Type B pancreatic cell (in vitro differentiated cells): ENCODE measurements around the gene FGA. TPM values are rescaled to one million over a fixed set of nuclear protein-coding genes. Genes with fewer than 3 reads are reported as not detected.

Experiments used
- DNase-seq: peaks from one replicate; pipeline ENCODE4 v3.0.0; 2021; ENCODE audit warnings: mixed read lengths; ENCODE audit not compliant: unreplicated experiment; ENCODE audit errors: extremely low spot score
- H3K27ac Mint-ChIP-seq: 2 replicates; pipeline ENCODE4 v1.8.0; 2021; ENCODE audit warnings: mild to moderate bottlenecking, mixed read lengths
- H3K27me3 Mint-ChIP-seq: 2 replicates; pipeline ENCODE4 v1.8.0; 2021; ENCODE audit warnings: mixed read lengths
- H3K36me3 Mint-ChIP-seq: 2 replicates; pipeline ENCODE4 v1.8.0; 2021; ENCODE audit warnings: mixed read lengths
- H3K4me1 Mint-ChIP-seq: one replicate; pipeline ENCODE4 v1.8.0; 2021; ENCODE audit warnings: mixed read lengths; ENCODE audit not compliant: unreplicated experiment
- H3K4me3 Mint-ChIP-seq: 2 replicates; pipeline ENCODE4 v1.8.0; 2021; ENCODE audit warnings: mild to moderate bottlenecking, mixed read lengths
- H3K9me3 Mint-ChIP-seq: 2 replicates; pipeline ENCODE4 v1.8.0; 2021; ENCODE audit warnings: mixed read lengths
- CTCF ChIP-seq: fragments of 200-600 bp; sonication (generic); conservative IDR thresholded peaks from 2 replicates; pipeline ENCODE4 v1.5.0; 2021; ENCODE audit warnings: antibody characterized with exemption, mild to moderate bottlenecking
- total RNA-seq: library from RNA; stranded (reverse); gene quantifications from 2 replicates; pipeline ENCODE4 v1.2.1, GENCODE V29; 2021; ENCODE audit warnings: low replicate concordance

The FGA gene
- total RNA-seq, 1 donor from 2014 or later: 13.4 TPM

GRCh38 chr4:154577324-154577723 lies 13.2 kb downstream of the FGA start:
- Mint-ChIP-seq H3K4me3 (no peak overlapping the region), H3K27me3 (peaks cover 3% of the 10 kb centered on the region), H3K27ac (no peak overlapping the region), H3K4me1 (no peaks in the 10 kb centered on the region), H3K36me3 (no peaks in the 10 kb centered on the region), H3K9me3 (no peaks in the 10 kb centered on the region)
- TF ChIP-seq CTCF: no peak
- DNase-seq: no peak

- no peak for DNase-seq
- Mint-ChIP-seq H3K4me1 (no peaks in the 10 kb centered on the region), H3K36me3 (no peaks in the 10 kb centered on the region), H3K4me3 (no peak overlapping the region), H3K9me3 (no peaks in the 10 kb centered on the region), H3K27me3 (peaks cover 3% of the 10 kb centered on the region), H3K27ac (no peak overlapping the region)
- no peak for TF ChIP-seq CTCF
Measured at GRCh38 chr4:154574311-154574710, 16.2 kb downstream of the FGA start.

GRCh38 chr4:154573190-154573870 lies 17.2 kb downstream of the FGA start:
- TF ChIP-seq CTCF: no peak
- Mint-ChIP-seq H3K4me3 (no peak overlapping the region), H3K4me1 (no peaks in the 10 kb centered on the region), H3K27me3 (peaks cover 3% of the 10 kb centered on the region), H3K27ac (no peak overlapping the region), H3K9me3 (no peaks in the 10 kb centered on the region), H3K36me3 (no peaks in the 10 kb centered on the region)
- DNase-seq: no peak

GRCh38 chr4:154569584-154569983 lies 21.0 kb downstream of the FGA start:
- no peak for TF ChIP-seq CTCF
- no peaks in the 10 kb centered on the region for H3K9me3 Mint-ChIP-seq
- no peaks in the 10 kb centered on the region for H3K36me3 Mint-ChIP-seq
- H3K4me1 Mint-ChIP-seq: no peaks in the 10 kb centered on the region
- H3K27me3 Mint-ChIP-seq: peaks cover 3% of the 10 kb centered on the region
- no peak overlapping the region for H3K4me3 Mint-ChIP-seq
- H3K27ac Mint-ChIP-seq: no peak overlapping the region
- DNase-seq: no peak

GRCh38 chr4:154569028-154569427 lies 21.5 kb downstream of the FGA start:
- H3K9me3 Mint-ChIP-seq: no peaks in the 10 kb centered on the region
- DNase-seq: no peak
- no peak overlapping the region for H3K4me3 Mint-ChIP-seq
- no peak overlapping the region for H3K27ac Mint-ChIP-seq
- H3K27me3 Mint-ChIP-seq: peaks cover 3% of the 10 kb centered on the region
- no peaks in the 10 kb centered on the region for H3K4me1 Mint-ChIP-seq
- no peak for TF ChIP-seq CTCF
- no peaks in the 10 kb centered on the region for H3K36me3 Mint-ChIP-seq
